ENCODE results near the gene UBE4A. TPM values are rescaled to one million over a fixed set of nuclear protein-coding genes. Genes with fewer than 3 reads are reported as not detected.

UBE4A gene
- total RNA-seq, 5 donors from 2014 or later (not counting 1 experiment from before 2014, with no cell fraction given) = 40.7 to 44.9 (median 41.8) TPM

- H3K4me1 ChIP-seq (ENCODE audit: control insufficient read depth in 1 of 2, extremely low read depth in 1 of 2, insufficient read depth in 2 of 2, low read length in 2 of 2) = peaks cover 43 to 44% of the 10 kb centered on the region in 2 experiments
- peaks cover 59 to 69% (median 60%) of the 10 kb centered on the region in 3 donors for H3K4me1 Mint-ChIP-seq
- H3K27ac ChIP-seq (ENCODE audit: low read length) = peak overlapping the region; percentile 92
- peaks cover 0 to 7% of the 10 kb centered on the region in 2 donors for H3K36me3 ChIP-seq (ENCODE audit: control insufficient read depth in 2 of 2, extremely low read depth in 1 of 2, insufficient read depth in 1 of 2, low read length in 1 of 2)
- H3K9me3 Mint-ChIP-seq = no peaks in the 10 kb centered on the region
- H3K4me3 Mint-ChIP-seq = peak overlapping the region; percentile 91 to 95 (median 92)
- H3K36me3 Mint-ChIP-seq = peaks cover 9% of the 10 kb centered on the region
- 0% methylated on average over 4 of the region's 14 CpGs for WGBS (ENCODE audit: insufficient coverage)
- H3K27me3 ChIP-seq (replicated peaks in 1 of 2; ENCODE audit: control insufficient read depth in 2 of 2, extremely low read depth in 1 of 2, insufficient read depth in 2 of 2, low read length in 1 of 2) = no peaks in the 10 kb centered on the region
- H3K9me3 ChIP-seq = no peaks in the 10 kb centered on the region
- ChIA-PET CTCF (interaction anchor here (0.6 to 1.7 kb wide), 8 partner anchors 10 to 240 kb away, joined by 3 to 9 read pairs (median 4); no protein-coding TSS in a partner anchor), POLR2A (interaction anchor here (0.6 to 1.5 kb wide), 5 partner anchors 21 to 159 kb away, joined by 3 to 5 read pairs (median 4); no protein-coding TSS in a partner anchor)
- DNase-seq = peak in 34 of 35 experiments; percentile 5 to 81 (median 48)
- no peaks in the 10 kb centered on the region for H3K27me3 Mint-ChIP-seq
- ATAC-seq (replicated peaks in 1 of 4) = peak; percentile 16 to 52 (median 18)
- peak overlapping the region; percentile 94 to 96 for H3K27ac Mint-ChIP-seq
- H3K4me3 ChIP-seq (ENCODE audit: control insufficient read depth in 1 of 2, extremely low read depth in 1 of 2, low read length in 1 of 2) = peak overlapping the region; percentile 87 to 94
Observed at GRCh38 chr11:118438314-118438931, 79.0 kb downstream of the UBE4A start.

DNA sequence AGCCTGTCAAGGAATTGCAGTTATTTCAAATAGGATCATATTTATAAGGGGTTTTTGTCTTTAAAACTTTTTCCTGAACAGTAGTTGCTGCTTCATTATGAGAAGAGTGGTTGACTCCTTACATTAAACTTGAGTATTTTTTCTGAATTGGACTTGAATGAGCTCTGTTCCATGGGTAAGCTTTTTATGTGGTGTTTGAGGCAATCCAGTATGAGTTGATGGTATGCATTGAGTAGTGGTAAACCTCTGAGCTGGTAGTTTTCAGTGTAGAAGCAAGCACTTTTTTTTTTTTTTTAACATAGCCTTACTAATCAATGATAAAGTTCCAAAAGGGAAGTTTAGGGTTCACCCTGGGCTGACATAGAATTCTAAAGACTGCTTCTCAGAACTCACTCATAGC is 80.2 kb downstream of the UBE4A start:
- DNase-seq (peak in 1 of 35 experiments; percentile 27), ATAC-seq (replicated peaks in 1 of 4) (no peak)
- ChIA-PET POLR2A (interaction anchor here in 1 of 2 donors (0.6 to 1.5 kb wide), 3 partner anchors 12 to 140 kb away, joined by 3 to 4 read pairs (median 3); no protein-coding TSS in a partner anchor), CTCF (interaction anchor here (0.7 to 1.7 kb wide), 4 partner anchors 19 to 49 kb away, joined by 3 to 7 read pairs (median 4); no protein-coding TSS in a partner anchor)
- Histone ChIP-seq H3K36me3 (ENCODE audit: control insufficient read depth in 2 of 2, extremely low read depth in 1 of 2, insufficient read depth in 1 of 2, low read length in 1 of 2) (peaks cover 0 to 7% of the 10 kb centered on the region in 2 donors), H3K27ac (ENCODE audit: low read length) (peak overlapping the region; percentile 92), H3K9me3 (no peaks in the 10 kb centered on the region), H3K4me1 (ENCODE audit: control insufficient read depth in 1 of 2, extremely low read depth in 1 of 2, insufficient read depth in 2 of 2, low read length in 2 of 2) (peaks cover 38 to 43% of the 10 kb centered on the region in 2 experiments), H3K4me3 (ENCODE audit: control insufficient read depth in 1 of 2, extremely low read depth in 1 of 2, low read length in 1 of 2) (no peak overlapping the region), H3K27me3 (replicated peaks in 1 of 2; ENCODE audit: control insufficient read depth in 2 of 2, extremely low read depth in 1 of 2, insufficient read depth in 2 of 2, low read length in 1 of 2) (no peaks in the 10 kb centered on the region)
- Mint-ChIP-seq H3K36me3 (peaks cover 9% of the 10 kb centered on the region), H3K9me3 (no peaks in the 10 kb centered on the region), H3K27ac (peak overlapping the region; percentile 83 to 96), H3K4me3 (peak overlapping the region; percentile 64 to 95 (median 91)), H3K27me3 (no peaks in the 10 kb centered on the region), H3K4me1 (peaks cover 64 to 73% (median 65%) of the 10 kb centered on the region in 3 donors)

GRCh38 chr11:118441770-118442275 is 82.4 kb downstream of the UBE4A start:
- H3K27ac Mint-ChIP-seq = peak overlapping the region; percentile 82
- peaks cover 38 to 42% of the 10 kb centered on the region in 2 experiments for H3K4me1 ChIP-seq (ENCODE audit: control insufficient read depth in 1 of 2, extremely low read depth in 1 of 2, insufficient read depth in 2 of 2, low read length in 2 of 2)
- H3K9me3 ChIP-seq = no peaks in the 10 kb centered on the region
- WGBS (ENCODE audit: insufficient coverage) = no CpG with 5 or more reads among the region's 3 CpGs
- DNase-seq (peak in 1 of 35 experiments; percentile 16), ATAC-seq (replicated peaks in 1 of 4) (no peak)
- peaks cover 0 to 7% of the 10 kb centered on the region in 2 donors for H3K36me3 ChIP-seq (ENCODE audit: control insufficient read depth in 2 of 2, extremely low read depth in 1 of 2, insufficient read depth in 1 of 2, low read length in 1 of 2)
- H3K27me3 ChIP-seq (replicated peaks in 1 of 2; ENCODE audit: control insufficient read depth in 2 of 2, extremely low read depth in 1 of 2, insufficient read depth in 2 of 2, low read length in 1 of 2) = no peaks in the 10 kb centered on the region
- ChIA-PET POLR2A (no interaction called here), CTCF (no interaction called here)
- H3K4me3 Mint-ChIP-seq = peak overlapping the region; percentile 49 to 91 (median 50)
- H3K27me3 Mint-ChIP-seq = no peaks in the 10 kb centered on the region
- H3K9me3 Mint-ChIP-seq = no peaks in the 10 kb centered on the region
- no peak overlapping the region for H3K4me3 ChIP-seq (ENCODE audit: control insufficient read depth in 1 of 2, extremely low read depth in 1 of 2, low read length in 1 of 2)
- H3K27ac ChIP-seq (ENCODE audit: low read length) = no peak overlapping the region
- peaks cover 80 to 95% (median 82%) of the 10 kb centered on the region in 3 donors for H3K4me1 Mint-ChIP-seq
- H3K36me3 Mint-ChIP-seq = peaks cover 16% of the 10 kb centered on the region

GRCh38 chr11:118442301-118442700 is 82.9 kb downstream of the UBE4A start:
- Histone ChIP-seq H3K27ac (ENCODE audit: low read length) (no peak overlapping the region), H3K4me3 (ENCODE audit: control insufficient read depth in 1 of 2, extremely low read depth in 1 of 2, low read length in 1 of 2) (no peak overlapping the region), H3K27me3 (replicated peaks in 1 of 2; ENCODE audit: control insufficient read depth in 2 of 2, extremely low read depth in 1 of 2, insufficient read depth in 2 of 2, low read length in 1 of 2) (no peaks in the 10 kb centered on the region), H3K36me3 (ENCODE audit: control insufficient read depth in 2 of 2, extremely low read depth in 1 of 2, insufficient read depth in 1 of 2, low read length in 1 of 2) (peaks cover 0 to 7% of the 10 kb centered on the region in 2 donors), H3K9me3 (no peaks in the 10 kb centered on the region), H3K4me1 (ENCODE audit: control insufficient read depth in 1 of 2, extremely low read depth in 1 of 2, insufficient read depth in 2 of 2, low read length in 2 of 2) (peaks cover 33 to 44% of the 10 kb centered on the region in 2 experiments)
- Mint-ChIP-seq H3K27me3 (no peaks in the 10 kb centered on the region), H3K36me3 (peaks cover 16% of the 10 kb centered on the region), H3K4me1 (peaks cover 84 to 98% (median 87%) of the 10 kb centered on the region in 3 donors), H3K9me3 (no peaks in the 10 kb centered on the region), H3K27ac (peak overlapping the region; percentile 82), H3K4me3 (peak overlapping the region; percentile 49 to 91 (median 50))
- WGBS (ENCODE audit: insufficient coverage) = 24% methylated on average over 3 of the region's 3 CpGs
- no peak for DNase-seq
- ChIA-PET CTCF (interaction anchor here in 1 of 2 donors (0.6 kb wide), 1 partner anchor 238 kb away, joined by 5 read pairs; no protein-coding TSS in a partner anchor), POLR2A (interaction anchor here in 1 of 2 donors (0.5 kb wide), 1 partner anchor 85 kb away, joined by 6 read pairs; no protein-coding TSS in a partner anchor)
- no peak for ATAC-seq (replicated peaks in 1 of 4)

GRCh38 chr11:118442908-118443589 is 83.6 kb downstream of the UBE4A start:
- ChIA-PET CTCF (interaction anchor here (0.6 to 2.0 kb wide), 3 partner anchors 8 to 237 kb away, joined by 3 to 9 read pairs (median 5); no protein-coding TSS in a partner anchor), POLR2A (interaction anchor here in 1 of 2 donors (0.5 to 1.0 kb wide), 3 partner anchors 7 to 86 kb away, joined by 3 to 7 read pairs (median 6); no protein-coding TSS in a partner anchor)
- Mint-ChIP-seq H3K36me3 (peaks cover 22% of the 10 kb centered on the region), H3K27me3 (no peaks in the 10 kb centered on the region), H3K9me3 (no peaks in the 10 kb centered on the region), H3K27ac (peak overlapping the region; percentile 82), H3K4me3 (peak overlapping the region; percentile 50 to 91 (median 62)), H3K4me1 (peaks cover 92 to 98% (median 94%) of the 10 kb centered on the region in 3 donors)
- Histone ChIP-seq H3K27ac (ENCODE audit: low read length) (no peak overlapping the region), H3K4me3 (ENCODE audit: control insufficient read depth in 1 of 2, extremely low read depth in 1 of 2, low read length in 1 of 2) (no peak overlapping the region), H3K36me3 (ENCODE audit: control insufficient read depth in 2 of 2, extremely low read depth in 1 of 2, insufficient read depth in 1 of 2, low read length in 1 of 2) (peaks cover 0 to 7% of the 10 kb centered on the region in 2 donors), H3K27me3 (replicated peaks in 1 of 2; ENCODE audit: control insufficient read depth in 2 of 2, extremely low read depth in 1 of 2, insufficient read depth in 2 of 2, low read length in 1 of 2) (no peaks in the 10 kb centered on the region), H3K9me3 (no peaks in the 10 kb centered on the region), H3K4me1 (ENCODE audit: control insufficient read depth in 1 of 2, extremely low read depth in 1 of 2, insufficient read depth in 2 of 2, low read length in 2 of 2) (peaks cover 29 to 41% of the 10 kb centered on the region in 2 experiments)
- ATAC-seq (replicated peaks in 1 of 4) (no peak), DNase-seq (no peak)
- 63% methylated on average over 2 of the region's 4 CpGs for WGBS (ENCODE audit: insufficient coverage)
